K562 (cell line): ENCODE data around the gene HLA-B. TPM values are rescaled to one million over a fixed set of nuclear protein-coding genes. Genes with fewer than 3 reads are reported as not detected.

ENCODE experiments used
- ATF7 ChIP-seq: fragments of 450-650 bp; IDR thresholded peaks from 2 replicates; pipeline ENCODE4 v1.7.1; 2014; ENCODE audit warnings: mild to moderate bottlenecking, moderate library complexity
- CCAR2 ChIP-seq: fragments of 200-400 bp; formaldehyde crosslinking; IDR thresholded peaks from 2 replicates; pipeline ENCODE4 v1.6.1; 2017; ENCODE audit warnings: mild to moderate bottlenecking, low read depth, low read length
- CCNT2 ChIP-seq: IDR thresholded peaks from 2 replicates; pipeline ENCODE4 v1.6.1; 2011; ENCODE audit warnings: borderline replicate concordance, low read depth, mild to moderate bottlenecking, moderate library complexity, mixed read lengths, low read length; ENCODE audit not compliant: insufficient read length; ENCODE audit errors: extremely low read depth
- CREB1 ChIP-seq, 2 experiments: sonication (generic) in 1 of 2; formaldehyde crosslinking in 1 of 2; IDR thresholded peaks; 2 replicates each; pipeline versions ENCODE4 v1.6.1 to v1.8.0; 2012 to 2022; ENCODE audit warnings: inconsistent platforms in 1 of 2, mild to moderate bottlenecking in 1 of 2, missing genetic modification reagents in 1 of 2, moderate library complexity in 1 of 2
- EP400 ChIP-seq: fragments of 450-650 bp; IDR thresholded peaks from 2 replicates; pipeline ENCODE4 v1.6.1; 2017; ENCODE audit warnings: antibody characterized with exemption, mild to moderate bottlenecking, moderate library complexity
- ERF ChIP-seq: fragments of 450-650 bp; formaldehyde crosslinking; IDR thresholded peaks from 2 replicates; pipeline ENCODE4 v1.4.0; 2020; ENCODE audit warnings: mild to moderate bottlenecking, mixed read lengths
- FOXA1 ChIP-seq: fragments of 450-650 bp; IDR thresholded peaks from 2 replicates; pipeline ENCODE4 v1.6.1; 2016; ENCODE audit warnings: mild to moderate bottlenecking, borderline replicate concordance
- KDM5B ChIP-seq: fragments of 200-600 bp; sonication (generic); IDR thresholded peaks from 2 replicates; pipeline ENCODE4 v1.6.1; 2012; ENCODE audit warnings: low read depth, mild to moderate bottlenecking, moderate library complexity, low read length, control low read depth, inconsistent platforms; ENCODE audit not compliant: insufficient replicate concordance
- NBN ChIP-seq: fragments of 450-650 bp; IDR thresholded peaks from 2 replicates; pipeline ENCODE4 v1.6.1; 2016; ENCODE audit warnings: low read depth, mild to moderate bottlenecking
- RCOR1 ChIP-seq, 2 experiments: IDR thresholded peaks; 2 replicates each; pipeline ENCODE4 v1.6.1; 2012; ENCODE audit warnings: low read depth in 2 of 2, low read length in 2 of 2, borderline replicate concordance in 1 of 2, improper control_type of control experiment in 1 of 2
- SMARCA5 ChIP-seq: fragments of 450-650 bp; IDR thresholded peaks from 2 replicates; pipeline ENCODE4 v1.6.1; 2016
- SMARCC2 ChIP-seq: fragments of 450-650 bp; IDR thresholded peaks from 2 replicates; pipeline ENCODE4 v1.6.1; 2017; ENCODE audit warnings: antibody characterized with exemption, moderate library complexity, mild to moderate bottlenecking, low read depth
- TRIM28 ChIP-seq: fragments of 450-650 bp; IDR thresholded peaks from 2 replicates; pipeline ENCODE4 v1.6.1; 2017
- ZNF23 ChIP-seq: fragments of 250-450 bp; sonication (Bioruptor Pico); IDR thresholded peaks from 2 replicates; pipeline ENCODE4 v1.4.0; 2020; ENCODE audit warnings: mild to moderate bottlenecking
- ZNF75A ChIP-seq: fragments of 450-650 bp; formaldehyde crosslinking; IDR thresholded peaks from 2 replicates; pipeline ENCODE4 v1.4.0; 2020; ENCODE audit warnings: mild to moderate bottlenecking
- polyA plus RNA-seq, 8 experiments: library from polyadenylated mRNA; depleted of rRNA in 4 of 8; stranded (reverse) in 5 of 8; unstranded in 3 of 8; fragments of >200 nt; fragmentation: Nextera tagmentation in 2 of 8; fragmentation: Illumina TruSeq in 1 of 8; extraction: Ambion mirVana in 2 of 8; extraction: Trizol in 1 of 8; gene quantifications; 2 replicates each; pipeline versions ENCODE4 v1.2.1 to v1.2.3, GENCODE V29; 2011 to 2014; ENCODE audit warnings: inconsistent platforms in 1 of 8, missing spikeins in 1 of 8
- total RNA-seq, 7 experiments: library from RNA; depleted of rRNA in 6 of 7; stranded (reverse); fragments of >200 nt in 6 of 7; fragmentation: Illumina TruSeq in 2 of 7; extraction: Trizol in 2 of 7; gene quantifications; 2 replicates each; pipeline versions ENCODE4 v1.2.1 to v1.2.3, GENCODE V29; 2011 to 2021; ENCODE audit warnings: low replicate concordance in 1 of 7
- TF ChIP-seq, protein P1 (sequence below): fragments of 250-450 bp; sonication (Bioruptor Pico); IDR thresholded peaks from 2 replicates; pipeline ENCODE4 v1.9.0; 2021; ENCODE audit warnings: mild to moderate bottlenecking, inconsistent platforms
- TF ChIP-seq, protein P2 (sequence below): fragments of 450-650 bp; IDR thresholded peaks from 2 replicates; pipeline ENCODE4 v1.6.1; 2016; ENCODE audit warnings: low read depth

The HLA-B gene
- total and polyA plus RNA-seq, 9 of the 15 experiments (the other 6 are each of a cell fraction or from before 2014, with no cell fraction given): 0.07 to 9.7 (median 0.65) TPM; not detected in 2

DNA sequence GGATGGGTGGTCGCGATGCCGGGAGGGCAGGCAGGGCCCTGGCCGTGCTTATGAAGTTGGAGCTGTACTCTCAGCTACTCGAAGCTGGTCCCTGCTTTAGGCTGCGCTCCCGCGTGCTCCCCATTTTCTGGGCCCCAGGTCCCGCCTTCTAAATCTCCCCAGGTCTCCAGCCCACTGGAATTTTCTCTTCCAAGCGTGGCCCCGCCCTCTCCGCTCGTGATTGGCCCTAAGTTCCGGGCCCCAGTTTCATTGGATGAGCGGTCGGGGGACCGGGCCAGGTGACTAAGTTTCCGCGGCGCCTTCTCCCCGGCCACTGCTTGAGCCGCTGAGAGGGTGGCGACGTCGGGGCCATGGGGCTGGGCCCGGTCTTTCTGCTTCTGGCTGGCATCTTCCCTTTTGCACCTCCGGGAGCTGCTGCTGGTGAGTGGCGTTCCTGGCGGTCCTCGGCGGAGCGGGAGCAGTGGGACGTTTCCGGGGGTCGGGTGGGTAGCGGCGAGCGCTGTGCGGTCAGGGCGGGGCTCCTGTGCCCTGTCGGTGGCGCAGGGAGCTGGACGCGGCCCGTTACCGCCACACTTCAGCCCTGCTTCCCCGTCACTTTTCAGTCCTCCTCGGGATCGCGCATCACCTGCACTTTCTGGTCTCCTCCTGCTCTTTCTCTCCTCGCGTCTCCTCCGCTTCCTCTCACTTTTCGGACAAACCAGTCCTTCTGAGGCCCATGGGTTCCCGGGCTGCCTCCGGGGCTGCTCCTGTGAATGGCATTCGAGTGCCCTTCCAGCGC lies 46.5 kb upstream of the HLA-B start, which contains the start of gene MICA (continued):
- TF ChIP-seq, protein P1, sequence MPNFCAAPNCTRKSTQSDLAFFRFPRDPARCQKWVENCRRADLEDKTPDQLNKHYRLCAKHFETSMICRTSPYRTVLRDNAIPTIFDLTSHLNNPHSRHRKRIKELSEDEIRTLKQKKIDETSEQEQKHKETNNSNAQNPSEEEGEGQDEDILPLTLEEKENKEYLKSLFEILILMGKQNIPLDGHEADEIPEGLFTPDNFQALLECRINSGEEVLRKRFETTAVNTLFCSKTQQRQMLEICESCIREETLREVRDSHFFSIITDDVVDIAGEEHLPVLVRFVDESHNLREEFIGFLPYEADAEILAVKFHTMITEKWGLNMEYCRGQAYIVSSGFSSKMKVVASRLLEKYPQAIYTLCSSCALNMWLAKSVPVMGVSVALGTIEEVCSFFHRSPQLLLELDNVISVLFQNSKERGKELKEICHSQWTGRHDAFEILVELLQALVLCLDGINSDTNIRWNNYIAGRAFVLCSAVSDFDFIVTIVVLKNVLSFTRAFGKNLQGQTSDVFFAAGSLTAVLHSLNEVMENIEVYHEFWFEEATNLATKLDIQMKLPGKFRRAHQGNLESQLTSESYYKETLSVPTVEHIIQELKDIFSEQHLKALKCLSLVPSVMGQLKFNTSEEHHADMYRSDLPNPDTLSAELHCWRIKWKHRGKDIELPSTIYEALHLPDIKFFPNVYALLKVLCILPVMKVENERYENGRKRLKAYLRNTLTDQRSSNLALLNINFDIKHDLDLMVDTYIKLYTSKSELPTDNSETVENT (CRISPR knock-in tag): 0 out of 2 replicates have a peak, but pooled peaks have one; percentile 24
- TF ChIP-seq NBN (peak; percentile 67; the same call in 1 of the 2 replicates), CCAR2 (no peak), FOXA1 (no peak), RCOR1 (IDR thresholded peaks at IDR 0.05; ENCODE audit: borderline replicate concordance in 1 of 2, low read depth in 2 of 2, low read length in 2 of 2) (peak; percentile 9 to 28; a peak in 1 of 4 replicates), ZNF75A (CRISPR knock-in tag) (no peak), TRIM28 (no peak), KDM5B (peak; percentile 86), ERF (CRISPR knock-in tag) (0 out of 2 replicates have a peak, but pooled peaks have one; percentile 19), CCNT2 (peak; percentile 48), CREB1 (IDR thresholded peaks at IDR 0.05) (no peak), CREB1 (CRISPR knock-in tag; IDR thresholded peaks at IDR 0.05) (peak; percentile 68; the same call in 1 of the 2 replicates), SMARCA5 (no peak), EP400 (peak; percentile 57; the same call in 1 of the 2 replicates), ATF7 (peak; percentile 57; the same call in 1 of the 2 replicates), ZNF23 (no peak), SMARCC2 (peak; percentile 38; the same call in 1 of the 2 replicates)
- TF ChIP-seq, protein P2, sequence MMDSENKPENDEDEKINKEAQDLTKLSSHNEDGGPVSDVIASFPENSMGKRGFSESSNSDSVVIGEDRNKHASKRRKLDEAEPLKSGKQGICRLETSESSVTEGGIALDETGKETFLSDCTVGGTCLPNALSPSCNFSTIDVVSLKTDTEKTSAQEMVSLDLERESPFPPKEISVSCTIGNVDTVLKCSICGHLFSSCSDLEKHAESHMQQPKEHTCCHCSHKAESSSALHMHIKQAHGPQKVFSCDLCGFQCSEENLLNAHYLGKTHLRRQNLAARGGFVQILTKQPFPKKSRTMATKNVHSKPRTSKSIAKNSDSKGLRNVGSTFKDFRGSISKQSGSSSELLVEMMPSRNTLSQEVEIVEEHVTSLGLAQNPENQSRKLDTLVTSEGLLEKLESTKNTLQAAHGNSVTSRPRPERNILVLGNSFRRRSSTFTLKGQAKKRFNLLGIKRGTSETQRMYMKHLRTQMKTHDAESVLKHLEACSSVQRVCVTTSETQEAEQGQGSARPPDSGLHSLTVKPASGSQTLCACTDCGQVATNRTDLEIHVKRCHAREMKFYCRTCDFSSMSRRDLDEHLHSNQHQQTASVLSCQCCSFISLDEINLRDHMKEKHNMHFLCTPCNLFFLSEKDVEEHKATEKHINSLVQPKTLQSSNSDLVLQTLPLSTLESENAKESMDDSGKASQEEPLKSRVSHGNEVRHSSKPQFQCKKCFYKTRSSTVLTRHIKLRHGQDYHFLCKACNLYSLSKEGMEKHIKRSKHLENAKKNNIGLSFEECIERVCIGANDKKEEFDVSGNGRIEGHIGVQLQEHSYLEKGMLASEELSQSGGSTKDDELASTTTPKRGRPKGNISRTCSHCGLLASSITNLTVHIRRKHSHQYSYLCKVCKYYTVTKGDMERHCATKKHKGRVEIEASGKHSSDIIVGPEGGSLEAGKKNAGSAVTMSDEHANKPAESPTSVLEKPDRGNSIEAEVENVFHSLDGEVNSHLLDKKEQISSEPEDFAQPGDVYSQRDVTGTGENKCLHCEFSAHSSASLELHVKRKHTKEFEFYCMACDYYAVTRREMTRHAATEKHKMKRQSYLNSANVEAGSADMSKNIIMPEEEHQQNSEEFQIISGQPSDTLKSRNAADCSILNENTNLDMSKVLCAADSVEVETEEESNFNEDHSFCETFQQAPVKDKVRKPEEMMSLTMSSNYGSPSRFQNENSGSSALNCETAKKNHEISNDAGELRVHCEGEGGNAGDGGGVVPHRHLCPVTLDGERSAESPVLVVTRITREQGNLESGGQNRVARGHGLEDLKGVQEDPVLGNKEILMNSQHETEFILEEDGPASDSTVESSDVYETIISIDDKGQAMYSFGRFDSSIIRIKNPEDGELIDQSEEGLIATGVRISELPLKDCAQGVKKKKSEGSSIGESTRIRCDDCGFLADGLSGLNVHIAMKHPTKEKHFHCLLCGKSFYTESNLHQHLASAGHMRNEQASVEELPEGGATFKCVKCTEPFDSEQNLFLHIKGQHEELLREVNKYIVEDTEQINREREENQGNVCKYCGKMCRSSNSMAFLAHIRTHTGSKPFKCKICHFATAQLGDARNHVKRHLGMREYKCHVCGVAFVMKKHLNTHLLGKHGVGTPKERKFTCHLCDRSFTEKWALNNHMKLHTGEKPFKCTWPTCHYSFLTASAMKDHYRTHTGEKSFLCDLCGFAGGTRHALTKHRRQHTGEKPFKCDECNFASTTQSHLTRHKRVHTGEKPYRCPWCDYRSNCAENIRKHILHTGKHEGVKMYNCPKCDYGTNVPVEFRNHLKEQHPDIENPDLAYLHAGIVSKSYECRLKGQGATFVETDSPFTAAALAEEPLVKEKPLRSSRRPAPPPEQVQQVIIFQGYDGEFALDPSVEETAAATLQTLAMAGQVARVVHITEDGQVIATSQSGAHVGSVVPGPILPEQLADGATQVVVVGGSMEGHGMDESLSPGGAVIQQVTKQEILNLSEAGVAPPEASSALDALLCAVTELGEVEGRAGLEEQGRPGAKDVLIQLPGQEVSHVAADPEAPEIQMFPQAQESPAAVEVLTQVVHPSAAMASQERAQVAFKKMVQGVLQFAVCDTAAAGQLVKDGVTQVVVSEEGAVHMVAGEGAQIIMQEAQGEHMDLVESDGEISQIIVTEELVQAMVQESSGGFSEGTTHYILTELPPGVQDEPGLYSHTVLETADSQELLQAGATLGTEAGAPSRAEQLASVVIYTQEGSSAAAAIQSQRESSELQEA: no peak
